HepG2 (cell line): ENCODE data around the gene ADAMTS18. TPM values are rescaled to one million over a fixed set of nuclear protein-coding genes. Genes with fewer than 3 reads are reported as not detected.
A peak's percentile ranks its signal among the peaks of the same experiment; 100 is the strongest.

ENCODE experiments used
- ARNTL ChIP-seq: sonication (generic); formaldehyde crosslinking; IDR thresholded peaks from 2 replicates; pipeline ENCODE4 v1.4.0; 2020; ENCODE audit warnings: mild to moderate bottlenecking, missing genetic modification reagents
- ATAD3A ChIP-seq: sonication (generic); formaldehyde crosslinking; IDR thresholded peaks from 2 replicates; pipeline ENCODE4 v1.4.0; 2020; ENCODE audit warnings: missing genetic modification reagents
- CBX5 ChIP-seq: sonication (generic); formaldehyde crosslinking; IDR thresholded peaks from 2 replicates; pipeline ENCODE4 v1.4.0; 2020; ENCODE audit warnings: missing genetic modification reagents, borderline replicate concordance
- DMAP1 ChIP-seq: IDR thresholded peaks from 2 replicates; pipeline ENCODE4 v1.6.1; 2016
- ELF3 ChIP-seq: IDR thresholded peaks from 2 replicates; pipeline ENCODE4 v1.6.1; 2016; ENCODE audit warnings: missing genetic modification reagents, missing compliant biosample characterization
- GPBP1L1 ChIP-seq: sonication (generic); formaldehyde crosslinking; IDR thresholded peaks from 2 replicates; pipeline ENCODE4 v1.5.0; 2020; ENCODE audit warnings: mild to moderate bottlenecking, missing genetic modification reagents
- HNRNPH1 ChIP-seq: fragments of 200-400 bp; formaldehyde crosslinking; optimal IDR thresholded peaks from 2 replicates; pipeline ENCODE3; 2017; ENCODE audit warnings: mild to moderate bottlenecking, low read depth, low read length
- KDM6A ChIP-seq: IDR thresholded peaks from 2 replicates; pipeline ENCODE4 v1.6.1; 2016; ENCODE audit warnings: low read depth
- NFIB ChIP-seq: sonication (generic); formaldehyde crosslinking; IDR thresholded peaks from 2 replicates; pipeline ENCODE4 v1.9.0; 2021; ENCODE audit warnings: missing genetic modification reagents, mild to moderate bottlenecking, borderline replicate concordance
- NFYB ChIP-seq: sonication (generic); formaldehyde crosslinking; IDR thresholded peaks from 2 replicates; pipeline ENCODE4 v1.4.0; 2020; ENCODE audit warnings: missing genetic modification reagents
- NPAS2 ChIP-seq: sonication (generic); formaldehyde crosslinking; IDR thresholded peaks from 2 replicates; pipeline ENCODE4 v1.8.0; 2022; ENCODE audit warnings: mild to moderate bottlenecking, missing genetic modification reagents, borderline replicate concordance
- NR2F1 ChIP-seq, 2 experiments: fragments of 450-650 bp in 1 of 2; formaldehyde crosslinking in 1 of 2; IDR thresholded peaks; 2 replicates each; pipeline versions ENCODE4 v1.5.0 to v1.6.1; 2016 to 2020; ENCODE audit warnings: mild to moderate bottlenecking in 1 of 2, missing compliant biosample characterization in 1 of 2, missing genetic modification reagents in 1 of 2, moderate library complexity in 1 of 2
- SOX6 ChIP-seq, 2 experiments: fragments of 450-650 bp in 1 of 2; sonication (generic) in 1 of 2; formaldehyde crosslinking in 1 of 2; IDR thresholded peaks; 2 replicates each; pipeline versions ENCODE4 v1.4.0 to v1.6.1; 2017 to 2020; ENCODE audit warnings: antibody characterized with exemption in 1 of 2, mild to moderate bottlenecking in 1 of 2, missing genetic modification reagents in 1 of 2
- SP4 ChIP-seq: sonication (generic); formaldehyde crosslinking; IDR thresholded peaks from 2 replicates; pipeline ENCODE4 v1.8.1; 2023; ENCODE audit warnings: mild to moderate bottlenecking, missing genetic modification reagents
- TARDBP ChIP-seq: sonication (generic); formaldehyde crosslinking; IDR thresholded peaks from 2 replicates; pipeline ENCODE4 v1.8.0; 2022; ENCODE audit warnings: mild to moderate bottlenecking, missing genetic modification reagents
- ZBTB43 ChIP-seq: sonication (generic); formaldehyde crosslinking; conservative IDR thresholded peaks from 2 replicates; pipeline ENCODE4 v1.4.0; 2020; ENCODE audit warnings: missing genetic modification reagents
- ZKSCAN5 ChIP-seq: sonication (generic); formaldehyde crosslinking; IDR thresholded peaks from 2 replicates; pipeline ENCODE4 v1.5.1; 2020; ENCODE audit warnings: mild to moderate bottlenecking, missing genetic modification reagents
- ZNF180 ChIP-seq: sonication (generic); formaldehyde crosslinking; IDR thresholded peaks from 2 replicates; pipeline ENCODE4 v1.4.0; 2020; ENCODE audit warnings: low read depth, missing genetic modification reagents, borderline replicate concordance
- polyA plus RNA-seq, 8 experiments: library from polyadenylated mRNA; depleted of rRNA in 3 of 8; stranded (reverse) in 7 of 8; unstranded in 1 of 8; fragments of >200 nt; fragmentation: Illumina TruSeq in 4 of 8; extraction: Trizol in 4 of 8; gene quantifications; 2 replicates each; pipeline versions ENCODE4 v1.2.1 to v1.2.3, GENCODE V29; 2011 to 2016; ENCODE audit warnings: low read depth in 4 of 8, missing spikeins in 1 of 8, mixed read lengths in 1 of 8; ENCODE audit not compliant: insufficient read depth in 1 of 8
- total RNA-seq, 5 experiments: library from RNA; depleted of rRNA; stranded (reverse); fragments of >200 nt; fragmentation: Illumina TruSeq; extraction: Trizol; gene quantifications; 2 replicates each; pipeline ENCODE4 v1.2.3, GENCODE V29; 2016; ENCODE audit warnings: low read depth in 1 of 5
- TF ChIP-seq, protein P1 (sequence below): sonication (generic); formaldehyde crosslinking; conservative IDR thresholded peaks from 2 replicates; pipeline ENCODE4 v1.4.0; 2020; ENCODE audit warnings: mild to moderate bottlenecking, missing genetic modification reagents, moderate library complexity
- TF ChIP-seq, protein P2 (sequence below): sonication (generic); formaldehyde crosslinking; IDR thresholded peaks from 2 replicates; pipeline ENCODE4 v1.8.0; 2022; ENCODE audit warnings: mild to moderate bottlenecking, missing genetic modification reagents; ENCODE audit not compliant: insufficient replicate concordance

The ADAMTS18 gene
- total and polyA plus RNA-seq, 2 of the 13 experiments (the other 11 are each of a cell fraction or from before 2014, with no cell fraction given) = 0.01 TPM; not detected in 1

- TF ChIP-seq ELF3 (CRISPR knock-in tag) = 0 out of 2 replicates have a peak, but pooled peaks have one; percentile 34
- no peak for TF ChIP-seq GPBP1L1
- no peak for TF ChIP-seq HNRNPH1
- TF ChIP-seq TARDBP (CRISPR knock-in tag) = peak; percentile 80
- TF ChIP-seq, protein P1, sequence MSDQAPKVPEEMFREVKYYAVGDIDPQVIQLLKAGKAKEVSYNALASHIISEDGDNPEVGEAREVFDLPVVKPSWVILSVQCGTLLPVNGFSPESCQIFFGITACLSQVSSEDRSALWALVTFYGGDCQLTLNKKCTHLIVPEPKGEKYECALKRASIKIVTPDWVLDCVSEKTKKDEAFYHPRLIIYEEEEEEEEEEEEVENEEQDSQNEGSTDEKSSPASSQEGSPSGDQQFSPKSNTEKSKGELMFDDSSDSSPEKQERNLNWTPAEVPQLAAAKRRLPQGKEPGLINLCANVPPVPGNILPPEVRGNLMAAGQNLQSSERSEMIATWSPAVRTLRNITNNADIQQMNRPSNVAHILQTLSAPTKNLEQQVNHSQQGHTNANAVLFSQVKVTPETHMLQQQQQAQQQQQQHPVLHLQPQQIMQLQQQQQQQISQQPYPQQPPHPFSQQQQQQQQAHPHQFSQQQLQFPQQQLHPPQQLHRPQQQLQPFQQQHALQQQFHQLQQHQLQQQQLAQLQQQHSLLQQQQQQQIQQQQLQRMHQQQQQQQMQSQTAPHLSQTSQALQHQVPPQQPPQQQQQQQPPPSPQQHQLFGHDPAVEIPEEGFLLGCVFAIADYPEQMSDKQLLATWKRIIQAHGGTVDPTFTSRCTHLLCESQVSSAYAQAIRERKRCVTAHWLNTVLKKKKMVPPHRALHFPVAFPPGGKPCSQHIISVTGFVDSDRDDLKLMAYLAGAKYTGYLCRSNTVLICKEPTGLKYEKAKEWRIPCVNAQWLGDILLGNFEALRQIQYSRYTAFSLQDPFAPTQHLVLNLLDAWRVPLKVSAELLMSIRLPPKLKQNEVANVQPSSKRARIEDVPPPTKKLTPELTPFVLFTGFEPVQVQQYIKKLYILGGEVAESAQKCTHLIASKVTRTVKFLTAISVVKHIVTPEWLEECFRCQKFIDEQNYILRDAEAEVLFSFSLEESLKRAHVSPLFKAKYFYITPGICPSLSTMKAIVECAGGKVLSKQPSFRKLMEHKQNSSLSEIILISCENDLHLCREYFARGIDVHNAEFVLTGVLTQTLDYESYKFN (CRISPR knock-in tag) = no peak
- no peak for TF ChIP-seq ZBTB43 (CRISPR knock-in tag)
- no peak for TF ChIP-seq DMAP1 (CRISPR knock-in tag)
- TF ChIP-seq ZKSCAN5 (CRISPR knock-in tag) = no peak
- no peak for TF ChIP-seq SOX6 (IDR thresholded peaks at IDR 0.05)
- peak; percentile 74 for TF ChIP-seq SOX6 (CRISPR knock-in tag; IDR thresholded peaks at IDR 0.05)
- no peak for TF ChIP-seq SP4 (CRISPR knock-in tag)
- no peak for TF ChIP-seq NFYB (CRISPR knock-in tag)
- no peak for TF ChIP-seq NR2F1 (CRISPR knock-in tag; IDR thresholded peaks at IDR 0.05)
- TF ChIP-seq NFIB (CRISPR knock-in tag) = no peak
- TF ChIP-seq CBX5 (CRISPR knock-in tag) = peak; percentile 74; the same call in 1 of the 2 replicates
- TF ChIP-seq KDM6A (CRISPR knock-in tag) = no peak
- TF ChIP-seq, protein P2, sequence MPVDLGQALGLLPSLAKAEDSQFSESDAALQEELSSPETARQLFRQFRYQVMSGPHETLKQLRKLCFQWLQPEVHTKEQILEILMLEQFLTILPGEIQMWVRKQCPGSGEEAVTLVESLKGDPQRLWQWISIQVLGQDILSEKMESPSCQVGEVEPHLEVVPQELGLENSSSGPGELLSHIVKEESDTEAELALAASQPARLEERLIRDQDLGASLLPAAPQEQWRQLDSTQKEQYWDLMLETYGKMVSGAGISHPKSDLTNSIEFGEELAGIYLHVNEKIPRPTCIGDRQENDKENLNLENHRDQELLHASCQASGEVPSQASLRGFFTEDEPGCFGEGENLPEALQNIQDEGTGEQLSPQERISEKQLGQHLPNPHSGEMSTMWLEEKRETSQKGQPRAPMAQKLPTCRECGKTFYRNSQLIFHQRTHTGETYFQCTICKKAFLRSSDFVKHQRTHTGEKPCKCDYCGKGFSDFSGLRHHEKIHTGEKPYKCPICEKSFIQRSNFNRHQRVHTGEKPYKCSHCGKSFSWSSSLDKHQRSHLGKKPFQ (CRISPR knock-in tag) = no peak
- no peak for TF ChIP-seq ATAD3A
- no peak for TF ChIP-seq ZNF180
- no peak for TF ChIP-seq NPAS2 (CRISPR knock-in tag)
- no peak for TF ChIP-seq ARNTL (CRISPR knock-in tag)
Observed at GRCh38 chr16:77236063-77236511, 198.7 kb downstream of the ADAMTS18 start (continued).
